Effector CD4-positive, alpha-beta T cell (primary cell): Measurements from ENCODE around the gene HM13.
"Not testable (repeated sequence)": the region's sequence is repeated elsewhere in the genome, so short reads cannot be mapped to it uniquely, and the experiment has no call there.

Source experiments
- DNase-seq: peaks from one replicate; pipeline ENCODE4 v3.0.0-alpha.2; 2020

HM13 gene

DNA sequence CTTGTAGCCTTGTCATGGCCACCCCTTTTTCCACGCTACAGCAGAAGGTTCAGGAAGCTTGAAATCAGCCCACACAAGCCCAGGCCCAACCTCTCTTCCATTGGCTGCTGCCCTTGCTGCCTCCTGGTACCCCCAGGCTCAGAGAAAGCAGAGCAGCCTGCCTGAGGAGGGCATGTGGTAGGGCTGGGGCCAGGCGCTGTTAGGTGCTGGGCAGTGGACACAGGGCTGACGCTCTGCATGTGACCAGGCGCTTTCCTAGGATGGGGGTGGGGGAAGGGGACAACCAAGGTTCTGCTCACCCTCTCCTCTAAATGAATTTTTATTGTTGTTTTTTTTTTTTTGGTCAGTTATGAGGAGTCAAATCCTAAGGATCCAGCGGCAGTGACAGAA is 54.5 kb downstream of the HM13 start:
- no peak for DNase-seq

DNA sequence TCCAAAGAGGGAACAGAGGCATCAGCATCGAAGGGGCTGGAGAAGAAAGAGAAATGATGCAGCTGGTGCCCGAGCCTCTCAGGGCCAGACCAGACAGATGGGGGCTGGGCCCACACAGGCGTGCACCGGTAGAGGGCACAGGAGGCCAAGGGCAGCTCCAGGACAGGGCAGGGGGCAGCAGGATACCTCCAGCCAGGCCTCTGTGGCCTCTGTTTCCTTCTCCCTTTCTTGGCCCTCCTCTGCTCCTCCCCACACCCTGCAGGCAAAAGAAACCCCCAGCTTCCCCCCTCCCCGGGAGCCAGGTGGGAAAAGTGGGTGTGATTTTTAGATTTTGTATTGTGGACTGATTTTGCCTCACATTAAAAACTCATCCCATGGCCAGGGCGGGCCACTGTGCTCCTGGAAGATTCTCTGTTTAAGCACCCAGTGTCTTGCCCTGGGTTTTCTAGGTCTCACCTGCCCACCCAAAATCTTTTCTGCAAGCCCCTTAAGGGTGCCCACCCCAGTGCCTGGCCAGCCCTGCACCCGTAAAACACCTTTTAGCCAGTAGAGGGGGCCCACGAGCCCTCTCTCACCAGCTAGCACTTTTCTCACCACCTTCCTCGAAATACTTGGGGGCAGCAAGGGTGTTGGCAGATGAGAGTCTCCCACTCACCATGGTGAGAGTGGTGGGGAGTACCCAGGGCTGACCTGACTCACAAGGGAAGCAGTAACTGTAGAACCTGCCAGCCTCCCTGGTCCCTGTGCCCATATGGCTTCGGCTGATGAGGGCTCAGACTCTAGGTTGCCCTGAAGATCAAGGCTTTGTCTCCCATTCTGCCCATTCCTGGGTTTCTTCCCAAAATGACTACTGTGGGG is 55.1 kb downstream of the HM13 start:
- DNase-seq = peak; percentile 55

DNA sequence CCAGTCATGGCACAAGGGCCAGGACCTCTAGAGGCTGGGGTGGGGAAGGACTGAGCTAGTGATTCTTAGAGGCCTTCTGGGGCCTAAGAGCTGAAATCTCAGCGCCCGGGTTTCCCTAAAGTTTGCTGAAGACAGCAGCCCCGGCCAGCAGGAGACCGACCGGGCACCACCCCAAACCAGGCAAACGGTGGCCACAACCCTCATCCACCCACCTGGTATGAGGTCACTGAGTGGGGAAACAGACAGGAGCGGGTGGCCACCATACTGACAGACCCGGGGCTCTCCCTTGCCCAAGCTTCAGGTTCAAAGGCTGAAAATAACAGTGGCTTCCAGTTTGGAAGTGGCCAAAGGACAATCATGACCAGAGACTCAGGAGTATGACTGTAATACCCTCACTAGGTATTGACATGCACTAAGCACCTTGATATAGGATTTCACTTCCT is 55.8 kb downstream of the HM13 start:
- DNase-seq = no peak

DNA sequence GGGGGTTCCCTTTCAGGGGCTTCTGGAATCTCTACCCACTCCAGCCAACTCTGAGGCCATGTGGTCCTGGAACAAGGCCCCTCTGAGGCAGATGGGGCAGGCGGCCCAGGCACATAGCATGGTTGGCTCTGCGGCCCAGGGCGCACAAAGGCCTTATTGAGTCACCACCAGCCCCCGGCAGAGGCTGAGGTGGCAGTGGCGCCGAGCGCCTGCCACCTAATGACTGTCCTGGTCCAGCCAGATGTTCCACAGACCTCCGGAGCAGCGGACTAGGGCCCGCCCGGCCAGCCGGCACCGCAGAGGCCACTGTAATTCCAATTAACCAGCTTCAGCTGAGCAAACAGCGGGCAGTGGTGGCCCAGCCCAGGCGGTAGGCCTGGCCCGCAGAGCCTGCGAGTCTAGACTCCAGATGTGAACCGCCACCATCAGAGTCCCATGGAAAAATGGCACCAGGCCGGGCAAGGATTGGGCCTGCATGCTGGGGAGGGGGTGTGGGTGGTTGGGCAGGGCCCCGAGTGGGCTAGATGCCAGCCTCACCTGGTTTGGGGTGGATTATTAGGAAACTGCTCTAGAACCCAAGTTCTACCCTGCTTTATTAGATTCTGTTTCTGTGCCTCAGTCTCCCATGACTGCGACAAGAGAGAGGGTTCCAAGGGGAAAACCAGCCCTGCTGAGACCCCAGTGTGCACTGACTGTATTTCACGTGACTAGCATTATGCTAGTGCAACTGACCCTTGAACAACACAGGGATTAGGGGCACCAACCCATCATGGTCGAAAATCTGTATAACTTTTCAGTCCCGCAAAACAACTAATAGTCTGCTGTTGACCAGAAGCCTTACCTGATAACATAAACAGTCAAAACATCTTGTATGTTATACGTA is 56.7 kb downstream of the HM13 start:
- DNase-seq = no peak

DNA sequence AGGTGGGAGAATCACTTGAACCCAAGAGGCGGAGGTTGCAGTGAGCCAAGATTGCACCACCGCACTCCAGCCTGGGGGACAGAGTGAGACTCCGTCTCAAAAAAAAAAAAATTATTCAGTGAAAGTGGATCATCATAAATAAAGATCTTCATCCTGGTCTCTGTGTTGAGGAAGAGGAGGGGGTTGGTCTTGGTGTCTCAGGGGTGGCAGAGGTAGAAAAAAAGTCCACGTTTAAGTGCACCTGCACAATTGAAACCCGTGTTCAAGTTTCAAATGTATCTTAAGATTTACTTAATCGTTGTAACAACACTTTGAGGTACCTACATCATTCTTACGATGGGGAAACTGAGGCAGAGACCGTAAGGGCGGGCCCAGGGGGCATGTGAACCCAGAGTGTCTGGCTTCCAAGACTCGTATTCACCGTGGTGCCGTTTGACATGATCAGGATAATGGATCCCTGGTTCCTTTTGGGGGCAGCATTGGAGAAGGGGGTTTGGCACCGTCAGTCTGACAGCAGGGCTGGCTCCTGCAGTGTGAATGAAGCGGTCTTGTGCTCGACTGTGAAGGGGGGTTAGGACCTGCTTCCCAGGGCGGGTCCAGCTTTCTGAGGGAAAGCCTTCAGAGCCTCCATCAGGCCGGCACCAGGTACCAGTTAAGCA is 57.9 kb downstream of the HM13 start:
- DNase-seq = no peak

DNA sequence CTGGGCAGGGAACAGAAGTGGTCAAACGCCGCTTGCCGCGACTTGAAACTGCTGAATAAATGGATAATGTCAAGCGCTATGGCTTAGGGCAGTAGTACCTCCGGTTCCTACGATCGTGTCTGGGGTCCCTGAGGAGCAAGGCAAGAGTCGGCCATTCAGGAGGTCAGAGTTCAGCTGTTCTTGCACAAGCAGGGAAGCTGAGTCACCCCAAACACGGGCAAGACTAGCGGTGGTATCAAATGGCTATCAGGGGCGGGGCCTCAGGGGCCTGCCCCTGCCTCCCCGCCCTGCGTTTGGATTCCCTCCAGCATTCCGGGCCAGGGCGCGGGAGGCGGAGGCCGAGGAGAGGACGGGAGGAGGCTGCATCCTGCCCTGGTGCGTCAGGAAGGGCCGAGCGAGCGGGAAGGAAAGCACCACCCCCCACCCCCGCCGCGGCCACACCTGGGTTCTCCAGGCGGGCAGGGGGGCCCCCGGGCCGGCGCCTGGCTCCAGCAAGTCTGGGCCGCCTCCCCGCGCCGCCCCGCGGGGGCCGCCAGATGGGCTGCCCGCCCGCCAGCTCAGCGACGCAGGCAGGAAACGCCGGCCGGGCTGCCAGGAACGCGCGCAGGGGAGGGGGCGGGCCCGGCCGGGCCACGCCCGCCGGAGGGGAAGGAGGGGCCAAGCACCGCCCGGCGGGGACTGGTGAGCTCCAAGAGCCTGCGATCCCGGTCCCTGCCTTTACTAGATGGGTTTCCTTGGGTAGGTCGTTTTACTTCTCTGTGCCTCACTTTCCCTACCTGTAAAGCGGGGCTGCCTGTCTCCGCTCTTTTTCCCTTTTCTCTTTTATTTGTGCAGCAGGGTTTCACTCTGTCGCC is 58.7 kb downstream of the HM13 start:
- DNase-seq = peak; percentile 81

DNA sequence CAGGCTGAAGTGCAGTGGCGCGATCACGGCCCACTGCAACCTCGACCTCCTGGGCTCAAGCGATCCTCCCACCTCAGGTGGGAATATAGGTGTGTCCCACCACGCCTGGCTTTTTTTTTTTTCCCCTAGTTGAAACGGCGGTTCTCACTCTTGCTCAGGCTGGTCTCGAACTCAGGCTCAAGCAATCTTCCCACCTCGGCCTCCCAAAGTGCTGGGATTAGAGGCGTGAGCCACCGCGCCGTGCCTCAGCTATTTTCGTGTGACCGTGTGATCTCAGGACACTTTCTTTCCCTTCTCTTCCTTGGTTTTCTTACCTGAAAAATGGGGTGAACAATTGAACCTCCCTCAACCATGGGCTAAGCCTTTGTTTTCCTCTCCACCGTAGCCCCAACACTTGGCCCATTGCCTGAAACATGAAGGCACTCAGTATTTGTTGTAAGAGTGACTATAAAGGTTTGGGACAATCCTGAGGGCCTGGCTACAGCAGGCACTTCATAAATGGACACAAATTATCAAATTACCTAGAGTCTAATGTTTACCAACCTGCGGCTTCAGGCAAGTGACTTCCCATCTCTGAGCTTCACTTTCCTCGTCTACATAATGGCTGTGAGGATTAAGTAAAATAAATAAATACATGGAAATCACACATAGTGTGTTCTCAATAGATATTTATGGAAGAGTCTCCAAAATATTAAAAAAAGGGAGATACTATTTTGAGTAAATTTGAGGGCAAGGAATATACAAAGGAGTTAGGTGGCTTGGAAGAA is 59.5 kb downstream of the HM13 start:
- DNase-seq = no peak

DNA sequence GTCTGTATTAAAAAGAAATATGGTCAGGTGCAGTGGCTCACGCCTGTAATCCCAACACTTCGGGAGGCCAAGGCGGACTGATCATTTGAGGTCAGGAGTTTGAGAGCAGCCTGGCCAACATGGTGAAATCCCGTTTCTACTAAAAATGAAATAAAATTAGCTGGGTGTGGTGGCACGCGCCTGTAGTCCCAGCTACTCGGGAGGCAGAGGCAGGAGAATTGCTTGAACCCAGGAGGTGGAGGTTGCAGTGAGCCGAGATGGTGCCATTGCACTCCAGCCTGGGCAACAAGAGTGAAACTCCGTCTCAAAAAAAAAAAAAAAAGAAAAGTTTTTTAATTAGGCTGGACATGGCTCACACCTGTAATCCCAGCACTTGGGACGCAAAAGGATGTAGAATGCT is 60.7 kb downstream of the HM13 start:
- DNase-seq = not testable (repeated sequence)

DNA sequence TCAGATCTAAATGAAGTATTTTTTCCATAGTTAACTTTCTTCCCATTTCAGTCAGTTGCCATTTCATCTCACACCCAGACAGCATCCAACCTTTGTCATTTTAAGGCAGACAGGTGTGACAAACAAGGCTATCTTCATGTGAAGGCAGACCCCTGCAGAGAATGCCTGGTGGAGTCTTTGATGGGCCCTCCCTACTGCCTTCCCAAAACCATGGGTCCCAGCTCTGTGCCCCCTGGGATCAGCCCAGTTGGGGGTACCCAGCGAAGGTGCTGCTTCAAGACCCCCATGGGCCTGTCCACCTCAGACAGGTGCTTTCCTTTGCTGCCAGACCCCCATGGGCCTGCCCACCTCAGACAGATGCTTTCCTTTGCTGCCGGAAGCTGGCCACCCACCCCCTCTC is 62.5 kb downstream of the HM13 start:
- DNase-seq = no peak

DNA sequence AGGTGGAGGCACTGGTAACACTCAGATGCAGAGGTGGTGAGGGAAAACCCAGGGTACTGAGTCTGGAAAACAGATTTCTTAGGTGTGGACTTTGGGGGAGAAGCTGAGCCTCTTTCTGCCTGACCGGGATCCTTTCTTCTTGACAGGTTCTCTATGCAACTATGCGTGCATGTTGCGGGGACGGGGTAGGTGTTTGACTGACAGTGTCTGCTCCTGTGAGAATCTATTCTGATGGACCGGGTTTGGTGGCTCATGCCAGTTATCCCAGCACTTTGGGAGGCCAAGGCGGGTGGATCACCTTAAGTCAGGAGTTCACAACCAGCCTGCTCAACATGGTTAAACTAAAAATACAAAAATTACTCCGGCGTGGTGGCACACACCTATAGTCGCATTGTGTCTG is 63.0 kb downstream of the HM13 start:
- no peak for DNase-seq

DNA sequence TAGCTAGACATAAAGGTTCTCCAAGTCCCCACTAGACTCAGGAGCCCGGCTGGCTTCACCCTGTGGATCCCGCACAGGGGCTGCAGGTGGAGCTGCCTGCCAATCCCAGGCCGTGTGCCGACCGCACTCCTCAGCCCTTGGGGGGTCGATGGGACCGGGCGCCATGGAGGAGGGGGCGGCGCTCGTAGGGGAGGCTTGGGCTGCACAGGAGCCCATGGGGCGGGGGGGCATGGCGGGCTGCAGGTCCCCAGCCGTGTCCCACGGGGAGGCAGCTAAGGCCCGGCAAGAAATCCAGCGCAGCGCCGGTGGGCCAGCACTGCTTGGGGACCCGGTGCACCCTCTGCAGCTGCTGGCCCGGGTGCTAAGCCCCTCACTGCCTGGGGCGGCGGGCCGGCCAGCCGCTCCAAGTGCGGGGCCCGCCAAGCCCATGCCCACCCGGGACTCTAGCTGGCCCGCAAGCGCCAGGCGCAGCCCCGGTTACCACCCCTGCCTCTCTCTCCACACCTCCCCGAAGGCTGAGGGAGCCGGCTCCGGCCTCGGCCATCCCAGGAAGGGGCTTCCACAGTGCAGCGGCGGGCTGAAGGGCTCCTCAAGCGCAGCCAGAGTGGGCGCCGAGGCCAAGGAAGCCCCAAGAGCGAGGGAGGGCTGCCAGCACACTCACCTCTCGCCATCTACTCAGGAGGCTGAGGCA is 64.4 kb downstream of the HM13 start:
- no peak for DNase-seq

DNA sequence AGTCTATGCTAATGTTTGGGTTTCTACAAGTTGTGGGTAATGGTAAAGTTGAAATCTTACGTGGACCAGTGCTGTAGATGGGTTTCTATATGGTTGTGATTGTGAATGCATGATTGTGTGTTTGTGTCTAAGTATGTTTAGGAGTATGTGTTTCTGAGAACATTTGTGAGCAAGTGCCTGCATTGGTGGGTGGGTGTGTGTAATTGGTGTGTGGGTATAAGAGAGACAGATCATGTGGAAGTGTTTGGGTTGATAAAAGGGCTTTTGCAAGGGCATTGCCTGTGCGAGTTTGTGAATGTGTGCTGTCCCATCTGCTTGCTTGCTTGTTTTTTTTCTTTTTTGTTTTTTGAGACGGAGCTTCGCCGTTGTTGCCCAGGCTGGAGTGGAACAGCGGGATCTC is 65.0 kb downstream of the HM13 start:
- DNase-seq = no peak

DNA sequence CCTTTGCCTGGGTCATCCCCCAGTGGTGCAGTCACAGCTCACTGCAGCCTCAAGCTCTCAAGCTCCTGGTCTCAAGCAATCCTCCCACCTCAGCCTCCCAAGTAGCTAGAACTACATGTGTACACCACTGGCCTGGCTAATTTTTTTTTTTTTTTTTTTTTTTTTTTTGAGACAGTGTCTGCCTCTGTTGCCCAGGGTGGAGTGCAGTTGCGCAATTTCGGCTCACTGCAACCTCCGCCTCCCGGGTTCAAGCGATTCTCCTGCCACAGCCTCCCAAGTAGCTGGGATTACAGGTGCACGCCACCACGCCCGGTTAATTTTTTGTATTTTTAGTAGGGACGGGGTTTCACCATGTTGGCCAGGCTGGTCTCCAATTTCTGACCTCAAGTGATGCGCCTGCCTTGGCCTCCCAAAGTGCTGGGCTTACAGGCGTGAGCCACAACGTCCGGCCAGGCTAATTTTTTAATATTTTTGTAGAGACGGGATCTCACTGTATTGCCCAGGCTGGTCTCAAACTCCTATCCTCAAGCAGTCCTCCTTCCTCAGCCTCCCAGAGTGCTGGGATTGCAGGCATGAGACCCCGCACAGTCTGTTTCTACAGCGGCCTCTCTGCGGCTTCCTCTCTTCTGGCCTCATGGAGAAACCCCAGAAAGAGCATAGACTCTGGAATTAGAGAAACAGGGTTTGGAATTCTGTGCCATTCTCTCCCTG is 65.9 kb downstream of the HM13 start:
- DNase-seq = not testable (repeated sequence)

DNA sequence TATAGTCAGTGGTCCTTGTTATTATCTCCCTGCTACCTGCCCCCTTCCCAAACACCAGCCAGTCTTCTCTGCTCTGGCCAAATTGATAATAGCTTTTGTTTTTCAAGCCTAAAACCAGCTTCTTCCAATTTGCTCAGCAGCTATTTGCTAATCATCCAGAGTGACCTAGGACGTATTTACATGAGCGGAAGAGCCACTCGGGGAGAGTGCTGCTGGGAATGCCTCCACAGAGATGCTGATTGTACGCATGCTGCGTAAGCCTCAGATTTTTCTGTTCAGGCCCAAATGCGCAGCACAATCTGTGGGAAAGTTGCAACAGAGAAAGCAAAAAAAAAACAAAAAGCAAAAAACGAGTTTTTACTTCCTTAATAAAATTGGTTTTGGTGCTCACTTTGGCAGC is 66.5 kb downstream of the HM13 start:
- DNase-seq = no peak

DNA sequence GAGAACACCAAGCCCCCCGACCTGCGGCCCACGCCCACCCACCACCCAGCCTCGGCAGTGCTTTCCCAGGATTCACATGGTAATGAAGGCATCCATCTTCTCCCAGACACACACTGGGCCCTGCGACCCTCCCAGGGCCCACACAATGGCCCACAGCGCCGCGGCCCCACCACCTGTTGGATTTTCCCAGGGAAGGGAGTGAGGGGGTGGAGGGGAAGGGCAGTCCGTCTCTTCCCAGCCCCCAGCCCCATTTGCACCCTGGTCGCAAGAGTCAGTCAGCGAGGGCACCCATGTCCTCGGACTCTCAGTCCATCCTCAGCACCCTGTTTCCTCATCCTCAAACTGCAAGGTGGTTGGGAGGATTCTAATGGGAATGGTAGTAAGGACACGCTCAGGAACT is 67.1 kb downstream of the HM13 start:
- DNase-seq = no peak

DNA sequence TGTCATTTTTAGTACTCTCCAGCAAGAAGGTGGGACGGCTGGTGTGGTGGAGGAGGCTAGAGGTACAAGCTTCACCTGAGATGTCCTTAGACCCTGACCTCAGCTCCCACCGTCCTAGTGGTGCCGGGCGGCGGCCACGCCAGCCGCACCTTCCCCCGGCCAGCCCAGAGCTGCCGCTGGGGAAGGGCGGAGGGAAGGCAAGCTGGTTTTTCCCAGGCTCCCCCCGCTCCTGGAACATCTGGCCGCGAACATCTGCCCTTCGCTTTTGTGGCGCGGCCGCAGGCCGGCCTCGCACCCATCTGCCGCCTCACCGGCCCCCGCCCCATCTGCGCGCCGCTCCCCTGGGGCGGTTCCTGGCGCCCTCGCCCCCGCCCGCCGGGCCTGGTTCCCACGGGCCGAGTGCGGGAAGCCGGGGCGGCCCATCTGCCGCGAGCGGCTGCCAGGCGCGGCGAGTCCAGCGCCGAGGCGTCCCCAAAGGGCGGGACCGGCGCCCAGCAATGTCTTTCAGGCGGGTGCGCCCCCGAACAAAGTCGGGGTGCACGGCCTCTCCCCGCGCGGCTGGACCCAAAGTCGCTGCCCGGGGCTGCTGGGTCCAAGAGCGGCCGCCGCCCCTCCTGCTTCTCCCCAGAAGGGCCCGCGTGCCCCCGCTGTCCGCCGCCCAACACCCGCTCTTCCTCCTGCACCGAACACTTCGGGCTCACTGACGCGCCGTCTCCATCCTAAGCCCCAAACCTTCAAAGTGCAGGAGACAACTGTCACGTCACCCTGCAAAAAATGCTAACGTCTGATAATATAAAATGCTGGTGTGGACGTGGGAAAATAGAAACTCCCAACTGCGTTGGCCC is 73.5 kb downstream of the HM13 start:
- no peak for DNase-seq

DNA sequence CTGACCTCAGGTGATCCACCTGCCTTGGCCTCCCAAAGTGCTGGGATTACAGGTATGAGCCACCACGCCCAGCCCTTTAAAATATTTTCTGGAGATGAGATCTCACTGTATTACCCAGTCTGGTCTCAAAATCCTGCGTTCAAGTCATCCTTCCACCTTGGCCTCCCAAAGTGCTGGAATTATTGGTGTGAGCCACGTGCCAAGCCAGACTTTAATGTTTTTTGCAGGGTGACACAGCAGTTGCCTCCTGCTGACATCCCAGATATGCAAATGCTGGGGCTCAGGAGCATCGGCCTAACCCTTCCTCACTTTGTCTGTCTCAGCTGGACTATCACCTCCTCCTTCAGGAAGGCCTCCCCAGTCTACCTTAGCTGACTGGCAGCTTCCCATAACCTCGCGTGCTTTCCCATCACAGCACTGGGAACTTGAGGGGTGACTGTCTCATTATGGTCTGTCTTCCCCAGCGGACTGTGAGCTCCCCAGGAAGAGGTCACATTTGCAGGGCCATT is 76.5 kb downstream of the HM13 start:
- DNase-seq = no peak

DNA sequence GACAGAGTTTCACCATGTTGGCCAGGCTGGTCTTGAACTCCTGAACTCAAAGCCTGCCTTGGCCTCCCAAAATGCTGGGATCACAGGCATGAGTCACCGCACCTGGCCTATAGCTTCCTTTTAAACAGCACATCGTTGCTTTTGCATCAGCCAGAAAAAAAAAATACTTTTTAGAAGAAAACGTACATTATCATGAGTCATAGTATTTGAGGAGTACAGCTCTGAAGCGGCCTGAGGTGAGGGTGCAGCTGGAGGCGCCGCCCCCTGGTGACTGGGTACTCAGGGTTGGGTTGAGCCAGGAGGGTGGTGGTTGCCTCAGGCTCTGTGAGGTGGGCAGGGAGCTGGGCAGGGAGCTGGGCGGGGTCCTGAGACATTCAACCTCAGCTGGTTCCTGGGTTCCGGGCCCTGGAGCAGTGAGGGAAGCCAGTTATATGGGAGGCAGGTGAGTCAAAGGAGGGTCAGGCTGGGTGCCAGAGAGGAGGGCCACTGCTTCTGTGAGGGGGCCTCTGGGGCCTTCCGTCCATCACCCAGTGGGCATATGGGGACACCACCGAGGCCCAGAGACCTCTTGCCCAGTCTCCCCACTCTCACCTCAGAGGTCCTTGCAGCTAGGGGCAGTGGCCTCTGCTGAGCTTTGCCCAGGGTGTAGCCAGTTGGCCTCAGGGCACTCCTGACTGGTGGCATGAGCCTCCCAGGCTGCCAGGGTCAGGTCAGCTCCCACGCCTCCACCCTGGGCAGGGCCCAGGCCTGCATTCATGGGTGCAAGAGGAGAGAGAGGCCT is 79.2 kb downstream of the HM13 start:
- DNase-seq = no peak
